CD14-positive monocyte (primary cell): ENCODE measurements around the gene RALGAPA2. TPM values are rescaled to one million over a fixed set of nuclear protein-coding genes. Genes with fewer than 3 reads are reported as not detected.

ENCODE experiments used
- DNase-seq, 3 donors: peaks; one replicate each; pipeline ENCODE4 v3.0.0-alpha.2; 2011 to 2022
- H2AFZ ChIP-seq: 2 replicates; pipeline ENCODE4 v1.6.0; 2012; ENCODE audit warnings: mild to moderate bottlenecking, low read depth, low read length, inconsistent platforms; ENCODE audit not compliant: insufficient read depth, poor library complexity, severe bottlenecking
- H3K27ac ChIP-seq, 2 donors: 1 replicate in 1 of 2; 2 replicates in 1 of 2; pipeline ENCODE4 v1.5.1; 2012 to 2013; ENCODE audit warnings: low read length in 2 of 2, control low read depth in 1 of 2, inconsistent platforms in 1 of 2, low read depth in 1 of 2, mild to moderate bottlenecking in 1 of 2
- H3K27me3 ChIP-seq, 2 donors: one replicate each; pipeline versions ENCODE4 v1.6.0 to v1.6.1; 2011 to 2013; ENCODE audit warnings: low read length in 2 of 2; ENCODE audit not compliant: control insufficient read depth in 2 of 2, insufficient read depth in 2 of 2
- H3K36me3 ChIP-seq, 2 donors: replicated peaks in 1 of 2; 1 replicate in 1 of 2; 2 replicates in 1 of 2; pipeline versions ENCODE4 v1.5.1 to v1.6.1; 2012 to 2013; ENCODE audit warnings: low read length in 2 of 2, control low read depth in 1 of 2, inconsistent platforms in 1 of 2, mild to moderate bottlenecking in 1 of 2; ENCODE audit not compliant: insufficient read depth in 2 of 2, control insufficient read depth in 1 of 2
- H3K4me1 ChIP-seq, 2 donors: 1 replicate in 1 of 2; 2 replicates in 1 of 2; pipeline versions ENCODE4 v1.5.1 to v1.6.1; 2012 to 2013; ENCODE audit warnings: low read length in 2 of 2, control low read depth in 1 of 2, inconsistent platforms in 1 of 2, mild to moderate bottlenecking in 1 of 2, moderate library complexity in 1 of 2; ENCODE audit not compliant: insufficient read depth in 2 of 2, control insufficient read depth in 1 of 2
- H3K4me2 ChIP-seq: replicated peaks from 2 replicates; pipeline ENCODE3; 2012; ENCODE audit warnings: low read length, moderate library complexity, mild to moderate bottlenecking; ENCODE audit not compliant: poor library complexity, severe bottlenecking; ENCODE audit errors: extremely low read depth
- H3K4me3 ChIP-seq, 3 experiments: fragments of 200-600 bp in 1 of 3; sonication (generic) in 1 of 3; replicated peaks in 1 of 3; 1 replicate in 2 of 3; 2 replicates in 1 of 3; pipeline ENCODE4 v1.5.1; 2011 to 2013; ENCODE audit warnings: low read length in 3 of 3, mild to moderate bottlenecking in 3 of 3, control low read depth in 2 of 3, low read depth in 2 of 3, inconsistent platforms in 1 of 3, moderate library complexity in 1 of 3
- H3K79me2 ChIP-seq: 2 replicates; pipeline ENCODE4 v1.6.0; 2012; ENCODE audit warnings: mild to moderate bottlenecking, control low read depth, inconsistent platforms, low read length, moderate library complexity; ENCODE audit not compliant: insufficient read depth
- H3K9ac ChIP-seq: 2 replicates; pipeline ENCODE4 v1.6.0; 2017; ENCODE audit warnings: low read length, mild to moderate bottlenecking; ENCODE audit not compliant: insufficient read depth, poor library complexity, severe bottlenecking
- H3K9me3 ChIP-seq, 2 donors: replicated peaks in 1 of 2; 1 replicate in 1 of 2; 2 replicates in 1 of 2; pipeline versions ENCODE4 v1.5.1 to v1.6.1; 2012 to 2013; ENCODE audit warnings: low read length in 2 of 2, control low read depth in 1 of 2; ENCODE audit not compliant: control insufficient read depth in 1 of 2, insufficient read depth in 1 of 2
- H4K20me1 ChIP-seq: 2 replicates; pipeline ENCODE4 v1.6.0; 2012; ENCODE audit warnings: mild to moderate bottlenecking, low read length, control low read depth, moderate library complexity; ENCODE audit not compliant: insufficient read depth
- H3K27ac Mint-ChIP-seq, 7 donors: one replicate each; pipeline ENCODE4 v1.8.0; 2020; ENCODE audit warnings: mild to moderate bottlenecking in 7 of 7, mixed read lengths in 7 of 7, moderate library complexity in 6 of 7, inconsistent platforms in 2 of 7
- H3K27me3 Mint-ChIP-seq, 3 donors: one replicate each; pipeline ENCODE4 v1.8.0; 2021 to 2022; ENCODE audit warnings: low read depth in 3 of 3, mild to moderate bottlenecking in 3 of 3, mixed read lengths in 3 of 3, moderate library complexity in 3 of 3, inconsistent platforms in 1 of 3
- H3K36me3 Mint-ChIP-seq, 2 donors: one replicate each; pipeline ENCODE4 v1.8.0; 2020; ENCODE audit warnings: mixed read lengths in 2 of 2, inconsistent platforms in 1 of 2, mild to moderate bottlenecking in 1 of 2
- H3K4me1 Mint-ChIP-seq: one replicate; pipeline ENCODE4 v1.8.0; 2020; ENCODE audit warnings: mild to moderate bottlenecking, mixed read lengths
- H3K4me3 Mint-ChIP-seq, 2 donors: one replicate each; pipeline ENCODE4 v1.8.0; 2020; ENCODE audit warnings: mild to moderate bottlenecking in 2 of 2, mixed read lengths in 2 of 2, moderate library complexity in 1 of 2
- H3K9me3 Mint-ChIP-seq, 7 donors: one replicate each; pipeline ENCODE4 v1.8.0; 2020 to 2022; ENCODE audit warnings: mixed read lengths in 7 of 7, mild to moderate bottlenecking in 6 of 7, moderate library complexity in 6 of 7, inconsistent platforms in 2 of 7
- CTCF ChIP-seq: fragments of 200-600 bp; IDR thresholded peaks from one replicate; pipeline ENCODE4 v1.8.0; 2022; ENCODE audit warnings: antibody characterized with exemption, mild to moderate bottlenecking
- whole genome bisulfite sequencing: methylation state at CpG from one replicate; pipeline ENCODE4 v1.1.5; 2013; ENCODE audit warnings: missing lambda C conversion rate; ENCODE audit not compliant: insufficient coverage; 5-methylcytosine and 5-hydroxymethylcytosine counted together
- intact Hi-C, 2 donors: fragments of 100-400 bp; cut with micrococcal nuclease; formaldehyde crosslinking; loops; one replicate each; pipeline versions ENCODE4 v1.15.0 to v1.15.1; 2023
- polyA plus RNA-seq, 3 donors: library from polyadenylated mRNA; depleted of rRNA in 1 of 3; unstranded in 2 of 3; stranded (reverse) in 1 of 3; fragments of 300-500 nt in 2 of 3; fragments of >200 nt in 1 of 3; fragmentation: Illumina TruSeq in 2 of 3; gene quantifications; 1 replicate in 2 of 3; 2 replicates in 1 of 3; pipeline ENCODE4 v1.2.3, GENCODE V29; 2012 to 2021

RALGAPA2 gene
- polyA plus RNA-seq, 3 donors = 6.2 to 13.0 (median 8.9) TPM

GRCh38 chr20:20548527-20549266, 163.7 kb downstream of the RALGAPA2 start:
- Histone ChIP-seq H3K36me3 (peaks cover 27 to 86% of the 10 kb centered on the region in 2 donors), H3K4me1 (no peaks in the 10 kb centered on the region), H3K9ac (no peak overlapping the region), H3K4me2 (no peak overlapping the region), H3K79me2 (no peaks in the 10 kb centered on the region), H3K9me3 (no peaks in the 10 kb centered on the region), H3K27ac (no peak overlapping the region), H3K4me3 (no peak overlapping the region), H2AFZ (no peak overlapping the region), H3K27me3 (no peaks in the 10 kb centered on the region), H4K20me1 (no peaks in the 10 kb centered on the region)
- no peak for DNase-seq
- Mint-ChIP-seq H3K4me1 (peaks cover 3% of the 10 kb centered on the region), H3K4me3 (no peak overlapping the region), H3K27me3 (no peaks in the 10 kb centered on the region), H3K9me3 (peaks cover 0 to 6% (median 0%) of the 10 kb centered on the region in 7 donors), H3K27ac (no peak overlapping the region), H3K36me3 (peaks cover 51 to 63% of the 10 kb centered on the region in 2 donors)
- TF ChIP-seq CTCF = no peak
- WGBS = 100% methylated on average over 3 of the region's 5 CpGs
- intact Hi-C loops = no loop called here

- Histone ChIP-seq H3K4me1 (no peaks in the 10 kb centered on the region), H3K9me3 (no peaks in the 10 kb centered on the region), H3K27me3 (no peaks in the 10 kb centered on the region), H3K36me3 (peaks cover 27 to 80% of the 10 kb centered on the region in 2 donors), H3K4me2 (no peak overlapping the region), H3K27ac (no peak overlapping the region), H3K4me3 (no peak overlapping the region), H3K9ac (no peak overlapping the region), H3K79me2 (no peaks in the 10 kb centered on the region), H2AFZ (no peak overlapping the region), H4K20me1 (no peaks in the 10 kb centered on the region)
- WGBS = no CpG with 5 or more reads among the region's 2 CpGs
- H3K9me3 Mint-ChIP-seq = peaks cover 0 to 6% (median 3%) of the 10 kb centered on the region in 7 donors
- intact Hi-C loops = no loop called here
- H3K36me3 Mint-ChIP-seq = peaks cover 50 to 60% of the 10 kb centered on the region in 2 donors
- H3K4me3 Mint-ChIP-seq = no peak overlapping the region
- no peak for TF ChIP-seq CTCF
- H3K4me1 Mint-ChIP-seq = peaks cover 3% of the 10 kb centered on the region
- H3K27ac Mint-ChIP-seq = no peak overlapping the region
- no peak for DNase-seq
- no peaks in the 10 kb centered on the region for H3K27me3 Mint-ChIP-seq
These were observed 164.6 kb downstream of the RALGAPA2 start for GRCh38 chr20:20547876-20548266.
